GM04504 (cell line): ENCODE measurements around the gene GALNT16.
A peak's percentile ranks its signal among the peaks of the same experiment; 100 is the strongest.

ENCODE experiments used
- DNase-seq: peaks from one replicate; pipeline ENCODE4 v3.0.0-alpha.2; 2012; ENCODE audit warnings: low read depth

Gene GALNT16

DNA sequence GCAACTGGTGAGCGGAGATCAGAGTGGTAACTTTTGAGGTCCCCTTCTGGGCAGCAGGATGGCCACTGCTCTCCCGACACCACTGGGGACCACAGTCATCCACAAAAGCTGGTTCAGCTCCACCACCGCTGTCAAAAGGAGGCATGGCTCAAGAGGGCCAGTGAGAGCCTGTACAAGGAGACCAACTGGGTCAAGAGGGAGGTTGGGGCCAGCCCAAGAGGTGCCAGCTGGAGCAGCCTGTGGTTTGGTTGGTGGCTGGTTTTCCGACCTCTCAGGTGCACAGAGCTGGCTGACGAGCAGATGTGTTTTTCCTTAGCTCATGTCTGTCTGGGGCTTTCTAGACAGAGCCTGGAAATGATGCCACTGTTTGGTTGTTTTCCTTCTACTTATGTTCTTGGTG, 78.0 kb downstream of the GALNT16 start:
- no peak for DNase-seq

DNA sequence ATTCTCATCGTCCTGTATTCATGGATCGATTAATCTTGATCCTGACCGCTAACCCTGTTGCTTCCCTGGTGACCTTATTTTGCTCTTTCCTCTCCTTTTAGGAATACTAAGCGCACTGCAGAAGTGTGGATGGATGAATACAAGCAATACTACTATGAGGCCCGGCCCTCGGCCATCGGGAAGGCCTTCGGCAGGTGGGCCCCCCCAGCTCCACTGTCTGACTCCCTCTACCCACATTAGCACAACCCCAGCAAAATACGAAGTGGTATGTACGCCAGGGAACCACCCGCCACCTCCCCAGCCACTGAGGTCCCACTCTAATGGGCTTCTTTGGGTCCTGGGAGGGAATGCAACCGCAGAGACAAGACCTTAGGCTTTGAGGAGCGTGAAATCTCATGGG, 79.5 kb downstream of the GALNT16 start:
- DNase-seq, result no peak

DNA sequence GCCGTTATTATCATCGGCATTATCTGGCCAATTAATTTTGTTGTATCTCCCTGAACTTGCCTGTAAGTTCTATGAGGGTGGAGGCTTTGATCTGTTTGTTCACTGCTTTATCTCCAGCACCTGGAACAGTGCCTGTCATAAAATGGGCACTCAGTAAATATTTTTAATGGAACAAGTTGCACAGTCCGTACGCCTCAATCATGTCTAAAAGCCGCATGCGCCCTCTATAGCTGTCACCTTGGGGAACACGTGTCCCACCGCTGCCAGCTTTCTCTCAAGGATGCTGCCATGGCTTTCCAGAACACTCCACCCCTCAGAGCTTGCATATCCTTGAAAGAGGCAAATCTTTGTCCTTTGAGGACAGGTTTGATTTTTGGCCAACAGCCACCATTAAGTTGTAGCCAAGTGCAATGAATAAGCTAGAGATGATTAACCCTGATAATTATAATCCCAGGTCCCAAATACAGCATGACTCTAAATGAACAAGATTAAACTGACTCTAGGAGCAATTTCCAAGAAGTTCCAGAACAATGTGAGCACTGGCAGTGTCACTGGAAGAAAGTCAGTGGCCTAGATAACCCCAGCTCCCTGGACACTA, 83.1 kb downstream of the GALNT16 start:
- no peak for DNase-seq

DNA sequence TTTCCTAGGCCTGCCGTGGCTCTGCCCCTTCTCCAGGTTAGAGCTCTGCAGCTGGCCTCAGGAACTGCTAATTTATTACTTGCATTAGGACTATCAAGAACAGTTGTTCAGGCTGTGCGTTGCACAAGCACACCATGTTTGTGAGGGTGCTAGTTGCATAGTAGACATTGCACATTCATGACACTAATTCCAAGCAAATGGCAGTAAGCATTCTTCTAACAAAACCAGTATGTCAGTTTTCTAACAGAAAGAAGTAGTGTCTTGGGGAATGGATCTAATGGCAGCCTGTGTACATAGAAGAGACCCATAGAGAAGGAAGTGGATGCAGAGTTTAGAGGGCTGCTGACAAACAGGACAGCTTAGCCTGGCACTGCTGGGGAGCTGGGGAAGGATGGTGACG, 84.2 kb downstream of the GALNT16 start:
- DNase-seq, result no peak

DNA sequence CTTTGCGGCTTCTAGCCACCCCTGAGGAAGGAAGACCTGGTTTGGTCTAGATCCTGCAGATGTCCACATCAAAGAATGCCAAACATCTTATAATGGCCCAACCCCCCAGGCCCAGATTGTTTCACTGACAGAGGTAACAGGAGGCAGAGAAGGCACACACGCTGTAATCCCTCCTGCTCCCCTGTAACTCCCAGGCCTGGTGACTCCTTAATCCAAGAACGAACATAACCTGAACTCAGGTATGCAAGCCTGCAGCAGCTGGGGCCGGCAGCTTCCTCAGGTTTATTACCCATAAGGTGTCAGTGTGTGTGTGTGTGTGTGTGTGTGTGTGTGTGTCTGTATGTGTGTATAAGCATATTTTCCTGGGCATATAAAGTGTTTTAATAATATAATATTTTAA, 85.4 kb downstream of the GALNT16 start:
- DNase-seq, result no peak

DNA sequence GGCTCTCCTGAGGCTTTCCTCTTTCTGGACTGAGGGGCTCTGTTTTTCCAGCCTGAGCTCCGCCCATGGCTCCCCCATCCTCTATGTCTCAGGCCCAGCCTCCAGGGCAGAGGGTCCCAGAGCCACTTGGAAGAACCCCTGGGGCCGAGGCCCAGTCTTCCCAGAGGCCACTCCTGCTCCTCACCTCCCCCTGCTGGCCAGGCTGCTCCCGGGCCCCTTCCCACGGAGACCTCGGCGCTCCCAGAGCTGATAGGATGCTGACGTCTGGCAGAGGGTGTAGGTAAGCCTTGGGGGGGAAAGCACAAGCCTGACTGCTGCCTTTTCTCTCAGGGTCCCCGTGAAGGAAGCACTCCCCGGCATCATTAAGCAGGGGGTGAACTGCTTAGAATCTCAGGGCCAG, 86.8 kb downstream of the GALNT16 start:
- DNase-seq, result no peak

DNA sequence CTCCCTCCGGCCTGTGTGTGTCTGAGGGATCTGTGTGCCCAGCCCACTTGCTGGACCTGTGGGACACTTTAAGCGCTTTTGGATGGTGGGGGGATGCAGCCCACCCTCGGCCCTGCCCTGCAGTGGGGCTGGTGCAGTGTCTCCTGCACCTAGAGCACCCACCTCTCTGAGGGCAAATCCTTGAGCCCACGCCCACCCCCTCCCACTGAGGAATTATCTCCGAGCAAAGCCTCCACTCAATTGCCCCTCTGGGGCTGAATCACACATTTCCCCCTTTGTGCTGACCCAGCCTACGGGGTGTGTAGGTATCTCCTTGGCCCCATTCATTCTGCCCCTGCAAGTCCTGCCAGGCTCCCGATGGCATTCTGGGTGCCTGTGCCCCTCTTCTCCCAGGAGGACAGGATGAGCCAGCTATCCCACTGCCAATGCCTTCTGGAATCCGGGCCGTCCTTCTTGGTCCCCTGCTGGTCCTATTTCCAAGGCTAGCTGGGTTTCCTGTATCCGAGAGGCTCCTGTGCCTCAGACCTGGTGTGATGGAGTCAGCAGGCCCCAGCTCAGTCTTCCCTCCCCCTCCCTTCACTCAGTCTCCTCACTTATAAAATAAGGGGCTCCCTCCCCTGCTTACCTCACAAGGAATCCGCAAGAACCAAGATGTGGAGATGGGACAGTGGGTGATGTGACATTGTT, 89.3 kb downstream of the GALNT16 start:
- no peak for DNase-seq

DNA sequence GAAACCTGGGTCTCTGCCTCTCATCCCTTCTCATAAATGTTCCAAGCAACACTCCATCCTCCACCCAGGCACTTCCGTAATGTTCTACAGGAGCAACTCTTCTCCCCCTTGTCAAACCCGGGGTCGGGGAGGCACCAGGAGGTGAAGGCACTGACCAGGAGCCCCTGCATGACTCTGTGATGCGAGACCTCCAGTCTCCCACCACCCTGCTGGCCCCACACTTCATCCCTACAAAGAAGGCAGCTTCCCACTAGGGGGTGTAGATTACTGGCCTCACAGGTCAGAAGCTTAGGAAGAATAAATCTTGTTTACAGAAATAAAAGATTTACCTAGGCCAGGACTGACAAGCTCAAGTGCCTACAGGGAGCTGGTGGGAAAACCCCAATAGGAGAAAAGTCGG, 90.9 kb downstream of the GALNT16 start:
- no peak for DNase-seq

DNA sequence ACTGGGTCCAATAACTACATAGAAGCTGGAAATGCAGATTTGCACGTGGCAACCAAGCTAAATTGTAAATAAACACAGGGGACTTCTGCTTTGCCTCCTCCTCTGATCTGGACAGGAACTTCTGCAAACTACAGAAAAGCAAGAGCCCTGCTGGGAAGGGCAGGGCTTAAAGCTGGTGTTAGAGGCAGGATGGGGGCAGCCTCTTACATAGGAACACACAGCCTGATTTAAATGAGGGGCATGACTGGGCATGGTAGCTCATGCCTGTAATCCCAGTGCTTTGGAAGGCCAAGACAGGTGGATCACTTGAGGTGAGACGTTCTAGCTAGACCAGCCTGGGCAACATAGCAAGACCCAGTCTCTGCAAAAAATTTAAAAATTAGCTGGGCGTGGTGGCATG, 91.4 kb downstream of the GALNT16 start:
- no peak for DNase-seq

DNA sequence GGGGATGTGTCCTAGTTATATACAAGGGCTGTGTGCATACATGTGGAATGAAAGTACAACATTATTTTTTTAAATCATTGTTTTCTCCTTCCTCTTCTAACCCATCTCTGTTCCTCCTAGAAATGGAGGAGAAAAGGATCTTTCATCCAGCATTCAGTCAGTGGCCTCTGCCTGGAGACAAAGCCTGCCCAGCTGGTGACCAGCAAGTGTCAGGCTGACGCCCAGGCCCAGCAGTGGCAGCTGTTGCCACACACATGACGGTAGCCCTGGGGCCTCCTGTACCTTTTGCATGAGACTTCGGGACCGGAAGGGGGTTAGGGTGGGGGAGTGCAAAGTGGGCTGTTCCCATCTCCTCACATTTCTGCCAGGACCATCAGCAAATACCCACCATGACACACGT, 92.0 kb downstream of the GALNT16 start:
- DNase-seq, result no peak

DNA sequence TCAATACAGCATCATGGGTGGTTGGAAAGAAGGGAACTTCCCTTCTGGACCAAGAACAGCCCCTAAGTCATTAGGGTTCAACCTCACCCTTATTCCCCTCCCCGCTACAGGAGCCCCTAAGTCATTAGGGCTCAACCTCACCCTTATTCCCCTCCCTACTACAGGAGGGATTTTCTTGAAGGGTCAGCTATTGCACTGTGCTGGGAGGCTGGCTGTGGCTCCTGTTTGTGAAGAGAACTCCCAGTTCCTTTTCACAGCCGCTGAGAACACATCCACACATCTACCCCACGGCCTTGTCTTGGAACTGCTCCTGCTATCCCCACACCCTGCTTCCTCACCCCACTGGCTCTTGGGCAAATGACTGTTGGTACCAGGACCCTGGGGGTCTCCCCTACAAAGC, 93.2 kb downstream of the GALNT16 start:
- no peak for DNase-seq

DNA sequence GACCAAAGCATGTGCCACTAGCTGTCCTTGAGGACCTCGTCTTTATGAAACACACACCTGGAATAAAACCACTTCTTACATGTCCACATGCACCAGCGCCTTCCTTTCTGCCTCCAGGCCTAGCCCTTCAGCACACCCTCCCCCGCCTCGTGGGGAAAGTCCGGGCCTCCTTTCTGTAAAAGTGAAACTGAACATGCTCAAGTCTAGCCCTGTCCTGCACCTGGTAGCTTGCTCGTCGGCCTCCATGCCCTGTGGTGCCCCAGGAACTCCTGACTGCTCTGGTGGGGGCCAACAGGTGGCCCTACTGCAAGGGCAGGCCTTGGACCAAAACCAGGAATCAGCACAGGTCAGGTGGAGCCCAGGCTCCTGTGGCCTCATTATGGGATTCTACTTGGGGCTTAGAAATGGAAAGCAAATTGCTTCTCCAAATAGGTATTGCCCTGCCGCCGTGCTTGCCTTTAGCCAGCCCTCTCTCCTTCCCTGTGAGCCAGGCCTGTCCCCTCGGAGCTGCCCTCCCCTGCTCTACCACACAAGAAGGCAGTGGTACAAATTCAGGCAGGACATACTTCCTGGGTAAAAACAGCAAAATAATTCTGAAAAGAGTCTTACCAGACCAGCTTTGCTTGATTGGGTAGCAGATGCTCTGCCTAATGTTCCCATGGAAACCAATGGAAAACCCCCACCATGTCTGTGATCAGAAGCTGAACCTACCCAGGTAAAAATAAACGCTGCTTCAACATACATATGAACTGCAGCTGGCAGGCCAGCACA, 94.6 kb downstream of the GALNT16 start:
- DNase-seq, result no peak

DNA sequence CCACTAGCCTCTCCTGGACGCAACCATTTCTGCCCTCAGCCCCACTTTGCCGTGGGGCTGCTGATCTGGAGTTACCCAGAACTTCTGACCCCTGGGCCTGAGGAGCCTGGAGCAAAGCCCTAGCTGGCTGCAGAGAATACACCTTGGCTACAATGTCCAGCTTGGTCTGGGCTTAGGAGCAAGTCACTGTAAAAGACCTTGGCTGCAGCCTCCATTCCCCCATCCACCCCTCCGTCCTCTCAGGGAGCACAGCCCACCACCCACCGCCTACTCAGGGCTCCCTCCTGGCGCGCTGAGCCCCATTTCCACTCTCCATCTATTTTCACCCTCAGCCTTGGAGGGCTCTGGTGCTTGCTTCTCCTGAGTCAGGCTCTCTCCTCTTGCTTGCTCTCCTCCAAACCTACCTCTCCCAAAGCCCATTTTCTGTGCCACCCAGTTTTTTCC, 95.2 kb downstream of the GALNT16 start:
- no peak for DNase-seq

DNA sequence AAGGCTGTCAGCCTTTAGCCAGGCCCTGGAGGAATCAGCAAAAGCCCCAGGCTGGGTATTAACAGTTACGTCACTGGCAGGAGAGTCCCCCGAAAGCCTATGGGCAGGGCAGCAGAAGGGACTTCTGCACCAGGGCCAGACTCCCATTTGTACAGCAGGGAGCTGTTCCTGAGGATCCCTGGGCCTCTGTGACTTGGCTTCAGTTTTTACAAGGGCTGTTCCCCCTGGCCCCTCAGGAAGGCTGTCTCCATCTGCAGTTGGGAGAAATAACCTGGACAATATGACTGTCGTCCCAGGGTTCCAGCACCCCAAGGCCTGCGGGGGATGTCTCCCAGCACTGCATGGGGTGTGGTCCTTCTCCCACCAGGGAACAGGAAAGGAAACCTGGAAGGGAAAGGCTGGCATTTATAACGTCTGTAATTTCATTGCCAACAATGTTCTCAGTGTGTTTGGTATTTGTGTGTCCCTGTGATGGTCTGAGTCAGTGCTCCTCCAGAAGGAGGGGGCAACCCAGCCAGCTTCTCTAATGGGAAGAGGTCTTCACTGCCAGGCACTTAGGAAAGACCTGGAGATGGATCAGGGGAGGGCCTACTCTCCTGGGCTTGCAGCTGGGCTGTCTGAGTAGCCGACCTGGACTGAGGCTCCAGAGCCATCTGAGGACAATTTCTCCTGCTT, 95.8 kb downstream of the GALNT16 start:
- DNase-seq, result peak; percentile 66

DNA sequence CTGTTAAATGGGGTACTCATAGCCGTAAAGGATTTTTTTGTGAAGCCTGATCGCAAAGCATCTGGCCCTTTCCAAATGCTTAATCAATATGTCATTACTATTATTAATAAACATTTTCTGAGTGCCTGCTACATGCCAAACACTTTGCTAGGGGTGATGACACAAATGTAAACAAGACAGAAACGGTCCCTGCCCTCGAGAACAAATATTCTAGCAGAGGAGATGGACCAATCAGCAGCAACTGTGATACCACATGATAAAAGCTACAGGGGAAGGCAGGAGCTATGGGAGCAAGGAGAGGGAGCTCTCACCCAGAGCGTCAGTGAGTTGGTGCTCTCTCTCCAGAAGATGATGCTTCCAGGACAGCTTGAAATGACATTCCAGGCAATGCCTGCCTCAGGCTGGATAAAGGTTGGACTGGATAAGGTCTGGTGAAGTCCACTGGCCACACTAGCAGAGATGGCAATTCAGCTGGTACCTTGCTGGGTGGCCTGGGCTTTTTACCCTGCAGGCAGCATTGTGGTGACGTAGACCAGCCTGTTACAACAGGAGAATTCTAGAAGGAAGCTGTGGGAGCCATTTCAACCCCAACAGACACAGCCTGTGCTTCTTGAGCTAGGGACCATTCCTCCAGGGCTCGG, 97.1 kb downstream of the GALNT16 start:
- DNase-seq, result no peak

DNA sequence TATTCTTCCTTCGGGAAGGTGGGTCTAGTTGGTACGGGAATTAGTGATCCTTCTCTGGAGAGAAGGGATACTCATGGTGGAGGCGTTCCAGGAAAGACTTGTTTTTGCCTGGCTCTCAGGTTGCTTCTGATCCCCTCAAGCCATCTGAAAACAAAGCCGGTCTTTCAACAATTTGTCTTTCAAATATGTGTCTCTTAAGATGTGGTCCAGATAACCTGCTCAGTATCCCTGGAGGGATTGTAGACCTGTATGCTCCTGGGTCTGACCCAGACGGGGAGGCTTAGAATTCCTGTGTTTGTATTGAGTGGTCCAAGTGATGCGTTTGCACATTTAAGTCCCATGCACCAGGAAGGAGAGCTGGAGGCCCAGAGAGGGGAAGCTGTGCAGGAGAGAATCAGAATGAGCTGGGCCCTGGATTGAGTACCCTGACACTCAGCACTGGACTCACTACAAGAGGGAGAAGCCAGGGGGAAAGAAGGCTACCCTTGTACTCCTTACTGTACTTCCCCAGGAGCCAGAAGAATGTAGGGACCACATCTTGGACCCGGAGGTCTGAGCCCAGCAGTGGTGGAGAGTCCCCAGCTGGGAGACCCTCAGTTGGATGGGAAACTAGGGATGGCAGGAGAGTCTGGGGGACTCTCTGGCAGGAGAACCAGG, 97.7 kb downstream of the GALNT16 start:
- no peak for DNase-seq

DNA sequence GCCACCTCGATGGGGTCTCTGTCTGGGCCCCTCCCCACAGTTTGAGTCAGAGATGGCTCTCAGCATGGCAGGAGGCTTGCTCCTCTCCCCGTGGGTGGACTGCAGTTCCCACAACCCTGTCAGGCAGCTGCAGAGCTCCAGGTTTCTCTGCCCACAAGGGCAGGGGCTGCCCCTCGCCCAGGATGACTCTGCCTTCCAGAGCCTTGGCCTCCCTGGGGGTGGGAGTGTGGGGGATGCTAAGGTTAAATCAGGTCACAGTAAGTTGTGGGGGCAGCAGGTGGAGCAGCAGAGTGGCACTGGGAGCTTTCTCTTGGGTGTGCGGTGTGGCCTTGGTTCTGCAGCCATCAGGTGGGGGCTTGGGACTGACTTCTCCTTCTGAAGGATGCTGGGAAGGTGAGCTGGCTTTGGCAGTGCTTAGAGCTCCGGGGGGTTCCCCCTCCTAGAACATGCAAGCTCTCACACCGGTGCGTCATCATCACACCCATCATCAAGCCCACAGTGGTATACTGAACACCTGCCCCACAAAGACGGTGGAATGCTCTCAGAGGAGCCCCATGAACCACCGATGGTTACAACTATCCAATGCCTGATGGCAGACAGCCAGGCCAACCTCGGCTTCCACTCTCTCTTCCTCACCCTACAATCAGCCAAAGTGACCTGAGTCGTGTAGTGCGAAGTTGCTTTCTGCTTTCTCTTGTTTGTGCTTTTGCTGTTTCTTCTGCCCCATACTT, 98.4 kb downstream of the GALNT16 start:
- no peak for DNase-seq

DNA sequence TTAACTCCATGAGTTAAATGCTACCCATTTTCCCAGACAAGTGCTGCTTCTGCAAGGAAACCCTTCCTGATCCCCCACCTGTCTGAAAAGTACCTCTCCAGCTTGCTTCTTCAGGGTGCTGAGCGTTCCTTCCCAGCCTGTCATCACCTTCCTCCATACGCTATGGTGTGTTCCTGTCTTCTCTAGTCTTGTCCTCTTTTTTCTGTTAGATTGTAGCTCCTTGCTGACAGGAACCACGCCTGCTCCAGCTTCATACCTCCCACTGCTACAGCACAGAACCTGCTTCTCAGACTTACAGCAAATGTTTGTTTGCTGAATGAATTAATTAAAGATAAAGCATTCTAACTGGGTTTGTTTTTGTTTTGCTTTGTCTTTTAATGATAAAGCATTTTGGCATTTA, 99.0 kb downstream of the GALNT16 start:
- DNase-seq, result no peak

DNA sequence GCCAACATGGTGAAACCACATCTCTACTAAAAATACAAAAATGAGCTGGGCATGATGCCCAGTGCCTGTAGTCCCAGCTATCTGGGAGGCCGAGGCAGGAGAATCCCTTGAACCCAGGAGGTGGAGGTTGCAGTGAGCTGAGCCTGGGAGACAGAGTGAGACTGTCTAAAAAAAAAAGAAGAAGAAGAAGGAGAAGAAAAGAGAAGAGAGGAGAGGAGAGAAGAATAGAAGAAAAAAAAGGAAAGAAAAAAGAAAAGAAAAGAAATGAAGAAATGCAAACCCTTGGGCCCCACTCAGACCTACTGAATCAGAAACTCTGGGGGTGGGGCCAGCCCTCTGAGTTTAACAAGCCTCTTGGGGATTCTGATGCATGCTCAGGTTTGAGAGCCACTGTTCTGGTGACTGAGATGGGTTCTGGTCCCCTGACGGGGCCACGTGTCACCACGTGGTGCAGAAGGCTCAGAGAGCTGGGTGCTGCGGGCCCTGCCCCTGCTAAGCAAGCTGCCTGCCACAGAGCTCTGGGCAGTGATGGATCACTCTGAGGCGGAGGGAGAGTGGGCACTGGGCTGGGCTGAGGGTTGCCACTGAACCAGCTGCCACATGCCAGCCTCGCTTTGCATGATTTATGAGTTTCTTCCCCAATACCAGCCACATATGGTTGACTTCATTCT, 100.6 kb downstream of the GALNT16 start:
- no peak for DNase-seq

DNA sequence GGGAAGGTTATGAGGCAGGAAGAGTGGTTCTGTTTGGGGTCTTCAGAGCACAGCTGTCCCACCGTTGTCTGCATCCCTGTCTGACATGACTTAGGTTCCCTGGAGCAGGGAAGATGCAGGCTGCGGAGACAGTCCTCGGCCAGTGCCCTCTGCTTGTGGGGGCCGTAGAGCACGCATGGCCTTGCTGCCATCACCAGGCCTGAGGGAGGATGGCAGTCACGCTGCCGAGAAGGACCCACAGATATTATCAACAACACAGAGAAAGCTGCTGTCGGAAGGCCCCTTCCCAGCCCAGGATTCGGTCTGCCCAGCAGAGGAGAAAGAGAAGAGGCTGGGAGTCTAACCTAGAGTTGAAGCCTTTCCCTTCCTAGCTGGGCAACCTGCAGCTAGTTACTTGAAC, 103.1 kb downstream of the GALNT16 start:
- DNase-seq, result no peak

DNA sequence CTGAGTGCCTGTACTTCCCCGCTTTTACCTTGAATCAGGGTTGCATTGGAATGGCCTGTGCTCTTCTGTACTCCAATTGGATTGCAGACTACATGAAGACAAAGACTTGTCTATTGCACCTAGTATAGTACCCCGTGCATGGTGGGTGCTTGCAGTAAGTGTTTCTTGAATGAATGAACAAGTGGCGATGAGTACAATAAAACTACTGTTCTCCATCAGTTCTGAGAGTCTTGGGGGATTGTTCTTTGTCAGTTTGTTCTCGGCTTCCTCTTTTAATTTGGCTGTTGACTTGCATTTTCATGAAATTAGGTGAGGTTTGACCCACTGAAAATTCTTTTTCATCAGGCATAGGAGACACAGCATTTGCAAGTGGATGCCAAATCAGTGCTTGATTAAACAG, 104.0 kb downstream of the GALNT16 start:
- DNase-seq, result no peak
